ENCODE results near the gene HDAC11. TPM values are rescaled to one million over a fixed set of nuclear protein-coding genes. Genes with fewer than 3 reads are reported as not detected.
A peak's percentile ranks its signal among the peaks of the same experiment; 100 is the strongest.

Gene HDAC11
- total RNA-seq, 6 donors from 2014 or later: 11.5 to 28.1 (median 18.0) TPM

- Histone ChIP-seq H3K9me3 (no peaks in the 10 kb centered on the region), H3K4me1 (peaks cover 0 to 7% (median 2%) of the 10 kb centered on the region in 4 donors), H3K27ac (no peak overlapping the region), H3K27me3 (no peaks in the 10 kb centered on the region), H3K4me3 (no peak overlapping the region), H3K36me3 (peaks cover 0 to 27% (median 6%) of the 10 kb centered on the region in 4 donors)
- 88 to 100% methylated on average over 1 of the region's 1 CpG for WGBS, 2 donors
- DNase-seq (no peak), ATAC-seq (ENCODE audit: low FRiP score in 2 of 2) (no peak)
- no peak for TF ChIP-seq POLR2A (IDR thresholded peaks at IDR 0.05)
Measured at GRCh38 chr3:13506239-13506638, 26.1 kb downstream of the HDAC11 start.

- DNase-seq (no peak), ATAC-seq (ENCODE audit: low FRiP score in 2 of 2) (no peak)
- H3K27ac ChIP-seq: no peak overlapping the region
- H3K4me3 ChIP-seq: no peak overlapping the region
- H3K4me1 ChIP-seq: peaks cover 0 to 7% (median 2%) of the 10 kb centered on the region in 4 donors
- H3K36me3 ChIP-seq: peaks cover 0 to 25% (median 6%) of the 10 kb centered on the region in 4 donors
- H3K9me3 ChIP-seq: no peaks in the 10 kb centered on the region
- H3K27me3 ChIP-seq: no peaks in the 10 kb centered on the region
- WGBS, 2 donors: 70 to 76% methylated on average over 3 to 4 of the region's 4 CpGs
- TF ChIP-seq EP300 (IDR thresholded peaks at IDR 0.05) (no peak), POLR2AphosphoS5 (IDR thresholded peaks at IDR 0.05) (no peak), CTCF (IDR thresholded peaks at IDR 0.05) (no peak), POLR2A (IDR thresholded peaks at IDR 0.05) (no peak)
Measured at GRCh38 chr3:13506680-13507079, 26.6 kb downstream of the HDAC11 start.

- Histone ChIP-seq H3K4me3 (no peak overlapping the region), H3K27ac (no peak overlapping the region), H3K9me3 (no peaks in the 10 kb centered on the region), H3K36me3 (peaks cover 0 to 20% (median 3%) of the 10 kb centered on the region in 4 donors), H3K4me1 (peaks cover 0 to 7% (median 2%) of the 10 kb centered on the region in 4 donors), H3K27me3 (no peaks in the 10 kb centered on the region)
- no peak for DNase-seq
- ATAC-seq (ENCODE audit: low FRiP score in 2 of 2): no peak
- TF ChIP-seq POLR2AphosphoS5 (IDR thresholded peaks at IDR 0.05) (no peak), CTCF (IDR thresholded peaks at IDR 0.05) (no peak), EP300 (IDR thresholded peaks at IDR 0.05) (no peak), POLR2A (IDR thresholded peaks at IDR 0.05) (no peak)
- WGBS, 2 donors: 73 to 78% methylated on average over 2 to 3 of the region's 3 CpGs
Measured at GRCh38 chr3:13507247-13507569, 27.1 kb downstream of the HDAC11 start.

GRCh38 chr3:13507570-13508339, 27.6 kb downstream of the HDAC11 start:
- 48 to 66% methylated on average over 8 to 20 of the region's 20 CpGs for WGBS, 2 donors
- Histone ChIP-seq H3K4me1 (peaks cover 0 to 7% (median 2%) of the 10 kb centered on the region in 4 donors), H3K27ac (no peak overlapping the region), H3K27me3 (no peaks in the 10 kb centered on the region), H3K36me3 (peaks cover 0 to 18% (median 3%) of the 10 kb centered on the region in 4 donors), H3K4me3 (no peak overlapping the region), H3K9me3 (no peaks in the 10 kb centered on the region)
- ATAC-seq (ENCODE audit: low FRiP score in 2 of 2): no peak
- TF ChIP-seq EP300 (IDR thresholded peaks at IDR 0.05) (no peak), POLR2AphosphoS5 (IDR thresholded peaks at IDR 0.05) (no peak), POLR2A (IDR thresholded peaks at IDR 0.05) (no peak), CTCF (IDR thresholded peaks at IDR 0.05) (no peak)
- peak in 1 of 2 donors; percentile 62 for DNase-seq

GRCh38 chr3:13508496-13508895, 28.4 kb downstream of the HDAC11 start:
- H3K27ac ChIP-seq: no peak overlapping the region

More at GRCh38 chr3:13508496-13508895, 28.4 kb downstream of the HDAC11 start:
- H3K9me3 ChIP-seq: no peaks in the 10 kb centered on the region
- peaks cover 0 to 7% (median 2%) of the 10 kb centered on the region in 4 donors for H3K4me1 ChIP-seq
- TF ChIP-seq CTCF (IDR thresholded peaks at IDR 0.05): no peak
- no peak for TF ChIP-seq EP300 (IDR thresholded peaks at IDR 0.05)
- no peak for TF ChIP-seq POLR2A (IDR thresholded peaks at IDR 0.05)
- no peak for TF ChIP-seq POLR2AphosphoS5 (IDR thresholded peaks at IDR 0.05)
- H3K36me3 ChIP-seq: peaks cover 0 to 12% (median 0%) of the 10 kb centered on the region in 4 donors
- ATAC-seq (ENCODE audit: low FRiP score in 2 of 2) (no peak), DNase-seq (no peak)
- no peak overlapping the region for H3K4me3 ChIP-seq
- 83 to 96% methylated on average over 8 of the region's 8 CpGs for WGBS, 2 donors
- no peaks in the 10 kb centered on the region for H3K27me3 ChIP-seq

All from upper lobe of left lung (tissue), 6 donors.